H4 (cell line): ENCODE measurements around the gene TOPORS. TPM values are rescaled to one million over a fixed set of nuclear protein-coding genes. Genes with fewer than 3 reads are reported as not detected.
A peak's percentile ranks its signal among the peaks of the same experiment; 100 is the strongest.
"Not testable (repeated sequence)": the region's sequence is repeated elsewhere in the genome, so short reads cannot be mapped to it uniquely, and the experiment has no call there.

Experiments
- DNase-seq: peaks from one replicate; pipeline ENCODE4 v3.0.0-alpha.2; 2015; ENCODE audit warnings: low spot score
- total RNA-seq: library from RNA; depleted of rRNA; stranded (reverse); fragments of >200 nt; shearing (Covaris generic); gene quantifications from 2 replicates; pipeline ENCODE4 v1.2.3, GENCODE V29; 2014; rRNA removed

TOPORS gene
- total RNA-seq: 12.6 and 13.2 TPM in 2 replicates

DNA sequence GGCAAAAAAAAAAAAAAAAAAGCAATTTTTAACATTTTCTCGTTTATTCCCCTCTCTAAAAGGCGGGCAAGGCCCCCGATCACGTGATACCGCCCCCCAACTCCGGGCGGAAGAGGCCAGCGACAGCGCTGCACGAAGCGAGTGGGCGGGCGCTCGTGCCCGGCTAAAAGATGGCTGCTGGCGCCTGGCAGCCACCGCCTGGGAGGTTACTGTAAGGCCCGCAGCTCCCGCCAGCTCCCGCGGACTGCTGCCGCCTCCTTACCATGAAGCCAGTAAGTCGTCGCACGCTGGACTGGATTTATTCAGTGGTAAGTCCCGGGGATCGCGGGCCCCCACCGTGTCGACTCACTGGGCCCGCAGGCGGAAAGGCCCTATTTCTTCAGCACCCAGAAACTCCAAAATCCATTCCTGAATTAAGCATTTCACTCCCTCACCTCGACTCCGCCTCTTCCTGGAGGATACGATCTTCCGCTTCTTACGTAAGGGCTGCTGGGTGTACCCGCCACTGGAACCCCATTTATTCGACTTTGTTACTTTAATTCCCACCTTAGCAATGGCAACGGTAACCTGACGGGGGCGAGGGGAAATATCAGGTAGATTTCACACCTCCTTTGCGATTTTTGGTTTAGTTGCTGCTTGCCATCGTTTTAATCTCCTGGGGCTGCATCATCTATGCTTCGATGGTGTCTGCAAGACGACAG is at the start of gene TOPORS, which contains the start of gene SMIM27:
TOPORS (minus strand) TSS at position 415 of the 701 bp plus-strand sequence; CDS start at position 265, 150 bp downstream.
SMIM27 (plus strand) TSS at position 156 of the 701 bp plus-strand sequence; CDS start at position 264, 108 bp downstream.
- peak; percentile 77 for DNase-seq

DNA sequence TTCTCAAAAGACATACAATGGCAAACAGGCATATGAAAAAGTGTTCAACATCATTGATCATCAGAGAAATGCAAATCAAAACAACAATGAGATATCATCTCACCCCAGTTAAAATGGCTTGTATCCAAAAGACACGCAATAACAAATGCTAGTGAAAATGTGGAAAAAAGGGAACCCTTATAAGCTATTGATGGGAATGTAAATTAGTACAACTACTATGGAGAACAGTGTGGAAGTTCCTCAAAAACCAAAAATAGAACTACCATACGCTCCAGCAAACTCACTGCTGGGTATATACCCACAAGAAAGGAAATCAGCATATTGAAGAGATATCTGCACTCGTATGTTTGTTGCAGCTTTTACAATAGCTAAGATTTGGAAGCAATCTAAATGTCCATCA is 46.6 kb upstream of the TOPORS start:
- DNase-seq: not testable (repeated sequence)

DNA sequence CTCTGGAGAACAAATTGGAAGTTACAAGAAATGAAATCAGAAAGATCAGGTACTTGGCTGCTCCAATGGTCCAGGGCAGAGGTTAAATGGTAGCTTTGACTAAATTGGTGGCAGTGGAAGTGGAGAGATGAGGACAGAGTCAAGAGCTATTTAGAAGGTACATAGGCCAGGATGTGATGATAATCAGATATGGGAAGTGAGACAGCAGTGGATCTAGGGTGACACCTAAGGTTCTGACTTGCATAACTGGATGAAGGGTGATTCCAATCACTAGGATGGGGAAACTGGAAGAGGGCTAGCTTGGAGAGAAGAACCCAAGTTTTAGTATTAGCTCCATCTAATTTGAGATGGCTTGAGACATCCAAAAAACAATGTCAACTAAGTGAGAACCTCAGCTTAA is 44.5 kb upstream of the TOPORS start:
- DNase-seq: no peak

DNA sequence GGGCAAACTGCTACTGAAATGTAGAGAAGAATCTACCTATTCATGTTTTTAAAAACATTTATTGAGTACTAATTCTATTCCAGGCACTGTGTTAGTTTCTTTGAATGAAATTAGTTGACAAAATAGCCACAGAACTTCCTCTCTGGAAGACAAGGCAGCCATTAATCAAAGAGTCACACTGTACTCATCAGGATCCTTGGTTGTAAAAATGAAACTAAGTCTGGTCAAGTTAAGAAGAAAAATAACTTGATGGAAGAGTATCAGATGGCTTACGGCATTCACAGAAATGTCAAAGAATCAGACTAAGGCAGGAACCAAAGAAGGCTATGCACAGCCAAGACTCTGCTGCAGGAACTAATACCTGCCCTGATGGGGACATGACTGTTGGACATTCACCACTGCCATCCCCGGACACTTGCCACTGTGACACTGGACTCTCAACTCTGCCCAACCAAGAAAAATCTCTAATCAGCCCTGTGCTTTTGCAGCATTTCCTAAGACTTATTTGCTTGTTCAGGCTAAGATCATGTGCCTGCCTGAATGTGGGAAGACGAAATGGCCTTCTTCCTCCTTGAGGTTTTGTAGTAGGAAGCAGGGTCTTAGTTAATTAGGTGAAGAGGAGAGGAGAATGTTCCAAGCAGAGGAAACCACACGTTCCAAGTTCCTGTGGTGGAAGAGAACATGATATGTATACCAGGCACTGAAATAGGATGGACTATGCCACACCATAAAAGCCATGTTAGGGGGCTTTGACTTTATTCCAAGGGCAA is 43.9 kb upstream of the TOPORS start:
- DNase-seq: no peak

DNA sequence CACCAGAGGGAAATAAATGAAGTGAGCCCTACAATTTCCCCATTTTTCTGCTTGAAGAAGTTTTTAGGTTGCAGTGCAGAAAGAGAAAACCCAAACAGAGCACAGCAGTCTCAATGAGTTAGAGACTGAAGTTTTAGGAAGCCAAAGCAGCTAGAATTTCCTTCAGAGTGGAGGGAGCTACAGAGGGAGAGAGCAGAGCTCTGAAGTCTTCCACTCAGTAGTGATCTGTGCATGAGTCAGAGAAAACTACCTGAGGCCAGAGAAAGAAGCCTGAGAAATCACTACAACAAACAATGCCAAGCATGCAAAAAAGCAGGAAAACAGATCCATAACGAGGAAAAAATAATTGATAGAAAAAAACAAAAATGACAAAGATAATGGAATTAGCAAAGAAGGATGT is 38.5 kb upstream of the TOPORS start:
- no peak for DNase-seq

DNA sequence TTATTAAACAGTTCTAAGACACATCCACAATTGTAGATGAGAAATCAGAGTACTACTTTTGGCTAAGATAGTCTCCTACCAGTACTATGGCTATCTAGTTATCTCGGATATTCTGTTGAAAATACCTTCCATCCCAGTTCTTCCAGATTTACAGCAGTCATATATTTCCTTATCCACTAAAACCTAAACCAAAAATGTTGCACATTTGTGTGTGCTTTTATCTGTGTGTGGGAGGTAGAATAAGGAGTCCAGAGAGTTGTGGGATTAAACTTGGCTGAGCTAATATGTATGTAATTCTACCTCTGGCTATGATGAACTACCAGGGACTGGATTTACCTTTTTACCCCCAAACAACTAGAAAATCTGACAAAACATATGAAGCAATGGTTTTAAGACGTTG is 38.1 kb upstream of the TOPORS start:
- no peak for DNase-seq

DNA sequence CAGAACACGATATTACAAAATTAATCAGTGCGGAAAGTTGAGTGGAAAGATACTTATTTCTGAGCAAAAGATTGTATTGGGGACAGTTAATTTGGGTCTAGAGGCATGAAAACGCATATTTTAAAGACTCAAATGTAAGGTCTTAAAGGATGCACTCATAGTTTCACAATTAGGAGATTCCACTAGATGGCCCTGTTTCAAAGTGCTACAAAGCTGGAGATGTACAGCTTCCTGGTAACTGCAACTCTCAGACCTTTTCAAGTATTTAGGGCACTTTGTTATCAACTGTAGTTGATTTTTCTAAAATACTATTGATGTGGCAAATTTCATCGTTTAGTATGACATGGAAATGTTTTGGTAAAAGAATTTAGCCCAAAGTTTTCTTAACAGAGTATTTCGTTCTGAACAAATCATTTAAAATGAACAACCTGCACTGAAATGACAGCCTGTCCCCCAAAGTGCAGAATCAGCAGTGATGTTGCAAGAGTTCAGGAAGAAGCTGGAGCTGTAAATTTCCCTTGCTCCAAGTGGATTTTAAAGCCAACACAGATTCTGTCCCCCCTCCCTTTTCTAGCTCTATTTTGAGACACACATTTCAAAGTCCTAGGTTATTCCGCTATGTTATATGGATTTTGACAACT is 36.8 kb upstream of the TOPORS start:
- DNase-seq: peak; percentile 28

DNA sequence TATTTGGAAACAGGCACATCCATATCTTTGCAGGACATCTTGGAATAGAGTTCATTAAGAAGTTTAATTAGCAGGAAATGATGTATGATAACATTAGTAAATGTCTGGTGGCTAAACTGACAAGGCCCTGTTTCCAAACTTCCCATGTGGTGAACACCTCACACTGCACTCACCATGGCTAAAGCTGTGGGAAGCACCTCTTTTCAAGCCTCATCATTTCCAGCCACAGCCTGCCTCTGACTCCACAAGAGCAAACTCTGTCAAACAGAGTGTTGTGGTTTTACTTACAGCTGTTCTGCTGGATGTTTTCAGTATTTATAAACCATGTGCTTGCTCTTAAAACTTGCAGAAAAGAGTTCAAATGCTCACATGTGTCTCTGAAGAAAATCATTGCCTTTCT is 35.5 kb upstream of the TOPORS start:
- DNase-seq: no peak

DNA sequence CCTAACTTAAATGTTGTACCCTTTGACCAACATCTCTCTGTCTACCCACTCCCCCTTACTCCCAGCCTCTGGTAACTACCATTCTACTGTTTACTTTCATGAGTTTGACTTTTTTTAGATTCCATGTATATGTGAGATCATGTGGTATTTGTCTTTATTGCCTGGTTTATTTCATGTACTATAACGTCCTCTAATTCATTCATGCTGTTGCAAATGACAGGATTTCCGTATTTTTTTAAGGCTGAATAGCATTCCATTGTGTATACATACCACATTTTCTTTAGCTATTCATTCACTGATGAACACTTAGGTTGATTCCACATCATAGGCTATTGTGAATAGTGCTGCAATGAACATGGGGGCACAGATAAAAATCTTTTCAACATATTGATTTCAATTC is 32.4 kb upstream of the TOPORS start:
- DNase-seq: no peak

DNA sequence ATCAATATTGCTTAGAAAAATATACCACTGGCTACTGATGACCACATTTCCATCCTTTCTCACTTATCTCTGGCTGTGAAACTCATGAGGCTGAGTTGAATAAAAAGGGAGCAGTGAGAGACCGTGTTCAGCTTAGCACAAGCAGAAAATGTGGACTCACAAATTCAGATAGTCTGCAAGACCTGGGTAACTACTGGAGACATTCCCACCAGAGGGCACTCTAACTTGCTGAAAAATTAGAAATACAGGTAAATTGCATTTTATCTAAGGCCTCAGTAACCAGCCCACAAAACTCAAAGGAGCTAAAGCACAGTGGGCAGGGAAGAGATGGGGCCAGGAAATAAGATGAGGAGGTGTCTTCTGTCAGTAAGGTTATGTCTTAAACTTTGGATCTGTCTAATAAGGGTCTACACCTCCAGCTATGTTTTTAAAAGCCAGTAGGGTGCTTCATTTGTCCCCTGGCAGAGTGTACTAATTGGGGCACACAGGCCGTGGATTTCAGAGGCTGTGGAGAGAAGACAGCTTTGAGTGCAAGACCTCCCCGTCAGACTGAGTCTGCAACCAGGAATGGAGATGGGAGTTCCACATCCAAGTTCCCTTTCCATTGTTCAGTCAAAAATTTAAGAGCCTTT is 29.2 kb upstream of the TOPORS start:
- DNase-seq: peak; percentile 37

DNA sequence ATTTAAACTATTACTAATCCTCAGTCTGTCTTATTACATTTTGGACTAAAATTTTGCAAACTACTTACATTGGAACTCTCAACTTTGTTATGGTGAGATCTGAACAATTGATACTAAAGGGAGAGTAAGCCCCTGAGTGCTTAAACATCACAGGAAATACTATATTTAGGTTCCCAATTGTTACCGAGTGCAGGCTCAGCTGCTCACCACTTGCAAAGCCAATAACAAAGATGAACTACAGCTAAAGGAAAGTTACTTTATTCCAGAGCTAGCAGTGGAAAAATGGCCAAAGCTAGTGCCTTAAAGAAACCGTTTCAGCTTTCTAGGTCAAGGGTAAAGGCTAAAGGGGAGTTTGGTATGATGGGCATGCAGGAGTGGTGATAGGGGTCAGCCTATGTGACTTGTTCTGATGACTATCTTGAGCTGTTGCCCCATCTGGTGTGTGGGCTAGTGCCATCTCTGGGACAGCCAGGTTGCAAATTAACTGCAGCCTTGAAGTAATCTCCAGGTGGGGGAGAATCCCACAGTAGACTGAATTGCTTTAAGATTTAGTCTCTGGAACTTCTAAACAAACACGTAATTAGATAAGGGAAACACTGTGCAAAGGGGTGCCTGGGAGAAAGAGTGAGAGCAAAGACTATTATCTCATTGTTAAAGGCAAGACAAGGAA is 28.4 kb upstream of the TOPORS start:
- DNase-seq: no peak

DNA sequence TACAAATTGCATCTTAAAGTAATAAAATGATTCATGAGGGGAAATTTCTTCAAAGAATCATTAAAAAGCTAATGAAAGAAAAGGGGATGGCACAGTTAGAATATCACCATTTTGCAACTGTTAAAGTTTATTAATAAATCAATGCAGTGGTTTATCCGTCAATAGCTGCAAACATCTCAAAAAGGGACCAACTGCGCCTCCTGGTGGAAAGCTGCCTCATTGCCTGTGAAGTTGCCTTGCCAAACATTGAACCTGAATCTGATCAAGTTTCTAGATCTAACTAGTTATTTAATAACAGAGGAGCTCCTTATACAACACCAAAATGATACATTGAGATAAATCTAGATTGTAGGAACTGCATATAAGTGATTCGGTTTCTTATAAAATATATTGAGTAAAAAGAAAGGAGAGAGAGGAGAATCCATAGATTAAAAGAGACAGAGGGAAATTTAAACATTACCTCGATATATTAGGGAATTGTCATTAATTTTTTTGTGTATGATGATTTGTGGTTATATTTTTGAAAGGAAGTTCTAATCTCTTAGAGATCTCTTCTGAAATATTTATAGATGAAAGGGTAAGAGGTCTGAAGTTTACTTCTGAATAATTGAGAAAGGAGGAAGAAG is 27.4 kb upstream of the TOPORS start:
- no peak for DNase-seq

DNA sequence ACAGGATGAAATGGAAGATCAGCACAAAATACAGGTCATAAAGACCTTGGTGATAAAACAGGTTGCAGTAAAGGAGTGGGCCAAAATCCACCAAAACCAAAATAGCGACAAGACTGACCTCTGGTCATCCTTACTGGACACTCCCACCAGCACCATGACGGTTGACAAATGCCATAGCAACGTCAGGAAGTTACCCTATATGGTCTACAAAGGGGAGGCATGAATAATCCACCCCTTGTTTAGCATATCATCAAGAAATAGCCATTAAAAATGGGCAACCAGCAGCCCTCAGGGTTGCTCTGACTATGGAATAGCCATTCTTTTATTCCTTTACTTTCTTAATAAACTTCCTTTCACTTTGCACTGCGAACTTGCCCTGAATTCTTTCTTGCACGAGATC is 26.6 kb upstream of the TOPORS start:
- DNase-seq: no peak

DNA sequence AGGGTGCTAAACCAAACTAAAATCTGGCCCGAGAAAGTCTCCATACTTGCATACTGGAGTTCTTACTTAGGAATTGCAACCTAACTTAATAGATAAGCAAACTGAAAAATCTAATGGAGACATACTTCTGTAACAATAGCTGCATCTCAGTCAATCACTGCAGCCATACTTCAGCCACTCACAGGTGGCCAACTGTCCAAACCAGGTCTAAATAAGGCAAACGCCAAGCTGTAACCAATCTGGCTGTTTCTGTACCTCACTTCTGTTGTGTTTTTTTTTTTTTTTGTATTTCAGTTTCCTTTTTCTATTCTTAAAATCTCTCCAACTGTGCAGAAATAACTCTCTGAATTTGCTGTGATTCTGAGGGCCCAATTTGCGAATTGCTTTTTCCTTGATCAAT is 24.9 kb upstream of the TOPORS start:
- DNase-seq: no peak

DNA sequence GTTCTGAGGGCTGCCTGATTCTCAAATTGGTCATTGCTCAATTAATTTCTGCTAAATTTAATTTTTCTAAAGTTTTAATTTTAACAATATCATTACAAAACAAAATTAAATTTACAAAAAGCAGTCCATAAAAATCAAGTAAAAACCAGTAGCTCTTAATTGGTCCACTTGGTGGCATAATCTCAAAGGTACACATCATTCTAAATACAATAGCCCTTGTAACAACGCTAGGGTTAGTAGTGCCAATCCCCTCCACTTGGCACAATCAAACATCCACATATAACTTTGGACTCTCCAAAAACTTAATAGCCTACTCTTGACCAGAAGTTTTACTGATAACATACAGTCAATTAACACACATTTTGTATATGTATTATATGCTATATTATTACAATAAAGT is 22.5 kb upstream of the TOPORS start:
- no peak for DNase-seq

DNA sequence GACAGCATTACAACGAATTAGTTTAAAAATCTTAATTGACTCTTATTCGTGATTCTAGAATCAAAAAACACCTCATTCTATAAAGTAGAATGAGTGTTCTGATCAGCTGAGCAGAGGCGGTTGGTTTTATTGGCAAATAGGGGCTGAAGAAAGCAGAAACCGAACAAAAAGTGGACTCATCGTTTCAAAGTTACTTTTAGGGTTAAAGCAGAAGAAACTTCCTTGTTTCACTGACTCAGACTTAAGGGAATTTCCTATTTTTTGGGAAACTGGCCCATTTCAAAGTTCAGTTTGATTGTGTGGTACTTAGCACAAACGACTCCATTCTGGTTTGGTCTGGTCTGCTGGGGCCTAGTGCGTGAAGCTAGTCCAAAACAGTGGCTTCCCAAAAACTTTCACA is 21.4 kb upstream of the TOPORS start:
- no peak for DNase-seq

DNA sequence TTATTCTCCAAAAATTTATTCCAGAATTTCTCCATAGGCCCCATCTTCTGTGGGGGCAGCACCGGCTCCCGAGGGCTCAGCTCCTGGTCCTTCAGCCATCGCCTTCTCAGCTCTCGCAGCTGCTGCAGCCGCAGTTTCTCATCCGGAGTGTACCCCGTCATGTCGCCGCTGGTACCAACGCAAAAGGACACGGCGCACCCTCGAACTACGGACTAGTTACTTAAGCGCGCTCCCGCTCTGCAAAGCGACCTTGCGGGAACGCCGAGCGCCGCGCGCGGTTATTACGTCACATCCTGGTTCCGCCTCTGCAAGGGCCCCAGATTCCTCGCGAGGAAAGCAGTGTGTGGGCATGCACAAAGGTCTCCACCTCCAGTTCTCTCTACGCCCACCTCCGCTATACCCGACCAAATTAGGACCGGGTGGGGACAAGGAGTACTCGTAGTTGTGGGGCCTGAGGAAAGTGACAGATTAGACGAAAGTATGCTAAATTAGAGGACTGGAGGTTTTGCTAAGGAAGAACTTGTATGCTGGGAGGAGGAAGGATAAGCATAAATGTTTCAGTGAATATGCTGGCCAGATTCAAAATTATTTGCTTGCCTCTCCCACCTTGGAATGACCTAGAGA is 20.6 kb upstream of the TOPORS start, which contains the start of gene NDUFB6:
NDUFB6 (minus strand) TSS at position 260 of the 624 bp plus-strand sequence; CDS start at position 161, 99 bp downstream.
- peak; percentile 82 for DNase-seq

DNA sequence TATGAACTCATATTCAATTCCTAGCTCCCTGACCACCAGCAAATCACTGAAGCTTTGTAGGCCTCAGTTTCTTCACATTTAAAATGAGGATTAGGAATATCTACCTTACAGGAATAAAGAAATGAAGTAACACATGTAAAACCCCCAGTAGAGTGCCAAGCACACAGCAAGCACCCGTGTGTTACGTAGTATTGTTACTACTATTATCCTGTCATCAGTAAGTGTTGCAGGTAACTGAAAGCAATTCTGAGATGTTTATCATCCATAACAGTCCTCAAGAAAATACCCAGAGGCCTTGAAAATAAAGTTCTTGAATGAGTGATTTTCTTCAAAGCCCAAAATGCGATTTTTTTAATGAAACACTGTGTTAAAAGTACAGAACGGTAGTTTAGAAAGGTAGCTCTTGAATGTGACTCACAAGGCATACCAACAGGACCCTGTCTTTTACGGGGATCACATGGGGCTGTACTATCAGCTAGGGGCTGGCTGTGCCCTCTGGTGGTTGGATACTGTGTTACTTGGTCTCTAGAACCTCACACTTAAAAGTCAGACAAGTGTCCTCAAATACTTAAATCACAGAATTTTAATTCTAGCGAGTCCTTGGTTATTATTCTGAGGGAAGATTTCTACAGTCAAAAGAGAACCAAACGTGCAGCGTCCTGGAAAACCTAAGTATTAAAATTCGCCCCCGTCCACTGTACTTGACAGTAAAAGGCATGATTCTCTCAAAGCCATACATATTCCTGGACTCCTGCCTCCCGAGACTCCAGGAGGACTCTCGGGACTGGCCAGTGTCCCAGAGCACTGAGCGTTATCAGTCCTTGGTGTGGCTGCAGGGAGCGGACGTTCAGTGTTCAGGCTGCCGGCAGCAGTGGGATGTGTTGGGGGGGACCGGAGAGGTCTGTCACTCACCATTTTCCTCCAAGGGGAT is 19.8 kb upstream of the TOPORS start:
- DNase-seq: peak; percentile 61

DNA sequence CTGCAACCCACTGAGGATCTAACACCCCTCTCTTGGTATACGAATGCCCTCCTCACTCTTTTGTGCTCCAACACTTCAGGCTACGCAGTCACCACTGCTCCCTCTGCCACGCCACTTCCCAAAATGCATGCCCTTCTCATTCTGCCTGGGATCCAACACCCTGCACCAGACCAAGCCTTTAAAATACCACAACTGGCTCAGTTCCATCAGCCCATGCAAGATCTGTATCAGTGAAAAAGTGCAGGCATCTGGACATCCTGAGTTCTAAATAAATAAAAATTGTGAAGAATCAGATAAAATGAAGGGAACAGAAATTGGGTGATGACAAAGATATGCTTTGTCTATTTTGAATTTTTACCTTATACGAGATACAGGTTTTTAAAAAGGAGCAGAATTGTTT is 17.9 kb upstream of the TOPORS start:
- DNase-seq: no peak
